GM19467 (cell line): ENCODE results near the gene E2F3.

Source experiments
- ATAC-seq: cut with Tn5 transposase; IDR thresholded peaks from one replicate; pipeline ENCODE4 v1.9.1; 2021; ENCODE audit warnings: mild to moderate bottlenecking, moderate library complexity; ENCODE audit not compliant: unreplicated experiment

E2F3 gene

GRCh38 chr6:20401205-20402091 lies at the start of gene E2F3:
Gene E2F3, plus strand, starts transcription at chr6:20401879. Its CDS starts 354 bp downstream, at chr6:20402233.
- peak; percentile 83 for ATAC-seq

GRCh38 chr6:20352346-20352745 lies 49.3 kb upstream of the E2F3 start:
- no peak for ATAC-seq

- no peak for ATAC-seq
Observed at GRCh38 chr6:20353134-20353533, 48.5 kb upstream of the E2F3 start.

GRCh38 chr6:20354366-20354765 lies 47.3 kb upstream of the E2F3 start:
- ATAC-seq = no peak

- no peak for ATAC-seq
Observed at GRCh38 chr6:20360471-20361119, 41.1 kb upstream of the E2F3 start.

- ATAC-seq = no peak
Observed at GRCh38 chr6:20362623-20363022, 39.1 kb upstream of the E2F3 start.

- ATAC-seq = no peak
Observed at GRCh38 chr6:20364327-20364726, 37.4 kb upstream of the E2F3 start.

GRCh38 chr6:20365456-20365855 lies 36.2 kb upstream of the E2F3 start:
- peak; percentile 71 for ATAC-seq

- ATAC-seq = no peak
Observed at GRCh38 chr6:20366082-20366830, 35.4 kb upstream of the E2F3 start.

GRCh38 chr6:20367743-20368485 lies 33.8 kb upstream of the E2F3 start:
- ATAC-seq = no peak

GRCh38 chr6:20370393-20370792 lies 31.3 kb upstream of the E2F3 start:
- no peak for ATAC-seq

GRCh38 chr6:20370801-20371200 lies 30.9 kb upstream of the E2F3 start:
- no peak for ATAC-seq

GRCh38 chr6:20375436-20375835 lies 26.2 kb upstream of the E2F3 start:
- no peak for ATAC-seq

GRCh38 chr6:20377623-20378265 lies 23.9 kb upstream of the E2F3 start:
- no peak for ATAC-seq

- no peak for ATAC-seq
Observed at GRCh38 chr6:20379231-20379630, 22.4 kb upstream of the E2F3 start.

- ATAC-seq = no peak
Observed at GRCh38 chr6:20386218-20386617, 15.5 kb upstream of the E2F3 start.

- ATAC-seq = no peak
Observed at GRCh38 chr6:20389066-20389465, 12.6 kb upstream of the E2F3 start.

GRCh38 chr6:20393297-20393696 lies 8.4 kb upstream of the E2F3 start:
- ATAC-seq = no peak

- no peak for ATAC-seq
Observed at GRCh38 chr6:20399518-20399917, 2.2 kb upstream of the E2F3 start.

- ATAC-seq = no peak
Observed at GRCh38 chr6:20400456-20401204, 1.0 kb upstream of the E2F3 start.
